ENCODE results near the gene MPP2. TPM values are rescaled to one million over a fixed set of nuclear protein-coding genes. Genes with fewer than 3 reads are reported as not detected.
A peak's percentile ranks its signal among the peaks of the same experiment; 100 is the strongest.
"Not testable (repeated sequence)": the region's sequence is repeated elsewhere in the genome, so short reads cannot be mapped to it uniquely, and the experiment has no call there.

The MPP2 gene
- total RNA-seq, 1 donor from 2014 or later = 3.6 TPM

- no peak for DNase-seq (ENCODE audit: low read depth)
Observed at GRCh38 chr17:43905400-43905984, 1.8 kb downstream of the MPP2 start.

- no peak for DNase-seq (ENCODE audit: low read depth)
Observed at GRCh38 chr17:43901861-43902589, 5.3 kb downstream of the MPP2 start.

- no peak for DNase-seq (ENCODE audit: low read depth)
Observed at GRCh38 chr17:43900858-43901754, 6.2 kb downstream of the MPP2 start.

GRCh38 chr17:43900183-43900857 is 7.0 kb downstream of the MPP2 start:
- DNase-seq (ENCODE audit: low read depth) = peak; percentile 53

- no peak for DNase-seq (ENCODE audit: low read depth)
Observed at GRCh38 chr17:43898446-43898845, 8.9 kb downstream of the MPP2 start.

GRCh38 chr17:43897831-43898230 is 9.5 kb downstream of the MPP2 start:
- no peak for DNase-seq (ENCODE audit: low read depth)

GRCh38 chr17:43894494-43894893 is 12.8 kb downstream of the MPP2 start:
- not testable (repeated sequence) for DNase-seq (ENCODE audit: low read depth)

- DNase-seq (ENCODE audit: low read depth) = no peak
Observed at GRCh38 chr17:43892647-43892952, 14.7 kb downstream of the MPP2 start.

- DNase-seq (ENCODE audit: low read depth) = no peak
Observed at GRCh38 chr17:43891851-43892646, 15.3 kb downstream of the MPP2 start.

- DNase-seq (ENCODE audit: low read depth) = no peak
Observed at GRCh38 chr17:43890240-43890639, 17.1 kb downstream of the MPP2 start.

GRCh38 chr17:43888548-43888947 is 18.8 kb downstream of the MPP2 start:
- DNase-seq (ENCODE audit: low read depth) = no peak

- DNase-seq (ENCODE audit: low read depth) = no peak
Observed at GRCh38 chr17:43882761-43883415, 24.4 kb downstream of the MPP2 start.

- no peak for DNase-seq (ENCODE audit: low read depth)
Observed at GRCh38 chr17:43881758-43882505, 25.4 kb downstream of the MPP2 start.

- DNase-seq (ENCODE audit: low read depth) = no peak
Observed at GRCh38 chr17:43881181-43881580, 26.2 kb downstream of the MPP2 start.

GRCh38 chr17:43880420-43880991 is 26.8 kb downstream of the MPP2 start:
- peak; percentile 26 for DNase-seq (ENCODE audit: low read depth)

GRCh38 chr17:43879723-43880419 is 27.5 kb downstream of the MPP2 start:
- DNase-seq (ENCODE audit: low read depth) = no peak

GRCh38 chr17:43878260-43879175 is 28.8 kb downstream of the MPP2 start:
- DNase-seq (ENCODE audit: low read depth) = peak; percentile 80
